Left kidney (tissue), 8 donors: ENCODE results near the gene NAXD. TPM values are rescaled to one million over a fixed set of nuclear protein-coding genes. Genes with fewer than 3 reads are reported as not detected.
"Not testable (repeated sequence)": the region's sequence is repeated elsewhere in the genome, so short reads cannot be mapped to it uniquely, and the experiment has no call there.

Experiments
- DNase-seq: peaks from one replicate; pipeline ENCODE4 v3.0.0-alpha.2; 2013
- long read RNA-seq, 8 donors: transcript quantifications; one replicate each; lab custom pipeline, GENCODE V29; 2026
- polyA plus RNA-seq: library from polyadenylated mRNA; unstranded; fragments of 120-200 nt; gene quantifications from one replicate; pipeline ENCODE4 v1.2.1, GENCODE V29; 2013; ENCODE audit not compliant: insufficient read length

The NAXD gene
- polyA plus RNA-seq: 40.8 TPM
- long read RNA-seq, donor 1, partial matches to known transcripts: 0 of 1 reads
- long read RNA-seq, donor 1, other reads (novel, unspliced or antisense): 0 of 1 reads
- long read RNA-seq, donor 2, partial matches to known transcripts: 18 of 63 reads
- long read RNA-seq, donor 2, other reads (novel, unspliced or antisense): 45 of 63 reads
- long read RNA-seq, donor 3, partial matches to known transcripts: 0 of 8 reads
- long read RNA-seq, donor 3, other reads (novel, unspliced or antisense): 8 of 8 reads
- long read RNA-seq, donor 4: 0 reads
- long read RNA-seq, donor 5, partial matches to known transcripts: 68 of 88 reads
- long read RNA-seq, donor 5, other reads (novel, unspliced or antisense): 16 of 88 reads
- long read RNA-seq, donor 6, partial matches to known transcripts: 0 of 1 reads
- long read RNA-seq, donor 6, other reads (novel, unspliced or antisense): 0 of 1 reads
- long read RNA-seq, donor 7, partial matches to known transcripts: 0 of 12 reads
- long read RNA-seq, donor 7, other reads (novel, unspliced or antisense): 12 of 12 reads
- long read RNA-seq, donor 8: 0 reads

- DNase-seq: peak; percentile 89
These were observed at the start of gene NAXD for GRCh38 chr13:110615322-110616102. Gene NAXD, plus strand, starts transcription at chr13:110615545. Its CDS starts 57 bp downstream, at chr13:110615602.

GRCh38 chr13:110566171-110566570 lies 49.2 kb upstream of the NAXD start:
- DNase-seq: no peak

GRCh38 chr13:110568612-110569011 lies 46.7 kb upstream of the NAXD start:
- DNase-seq: no peak

GRCh38 chr13:110569962-110570361 lies 45.4 kb upstream of the NAXD start:
- not testable (repeated sequence) for DNase-seq

GRCh38 chr13:110570886-110571285 lies 44.5 kb upstream of the NAXD start:
- DNase-seq: no peak

- no peak for DNase-seq
These were observed 43.2 kb upstream of the NAXD start for GRCh38 chr13:110571896-110572777.

- no peak for DNase-seq
These were observed 42.6 kb upstream of the NAXD start for GRCh38 chr13:110572778-110573118.

GRCh38 chr13:110574161-110574560 lies 41.2 kb upstream of the NAXD start:
- no peak for DNase-seq

- DNase-seq: no peak
These were observed 39.8 kb upstream of the NAXD start for GRCh38 chr13:110575322-110576069.

- no peak for DNase-seq
These were observed 39.3 kb upstream of the NAXD start for GRCh38 chr13:110576070-110576394.

- DNase-seq: no peak
These were observed 38.4 kb upstream of the NAXD start for GRCh38 chr13:110576736-110577476.

- DNase-seq: no peak
These were observed 37.0 kb upstream of the NAXD start for GRCh38 chr13:110578363-110578762.

- no peak for DNase-seq
These were observed 34.5 kb upstream of the NAXD start for GRCh38 chr13:110580800-110581199.

GRCh38 chr13:110581506-110582185 lies 33.7 kb upstream of the NAXD start:
- DNase-seq: no peak

GRCh38 chr13:110582421-110582954 lies 32.9 kb upstream of the NAXD start:
- no peak for DNase-seq

- no peak for DNase-seq
These were observed 32.0 kb upstream of the NAXD start for GRCh38 chr13:110583178-110583865.

- no peak for DNase-seq
These were observed 25.5 kb upstream of the NAXD start for GRCh38 chr13:110589793-110590390.

GRCh38 chr13:110590577-110590976 lies 24.8 kb upstream of the NAXD start:
- DNase-seq: no peak

- DNase-seq: no peak
These were observed 22.7 kb upstream of the NAXD start for GRCh38 chr13:110592665-110593064.
